ENCODE results near the gene GET4.

DNA sequence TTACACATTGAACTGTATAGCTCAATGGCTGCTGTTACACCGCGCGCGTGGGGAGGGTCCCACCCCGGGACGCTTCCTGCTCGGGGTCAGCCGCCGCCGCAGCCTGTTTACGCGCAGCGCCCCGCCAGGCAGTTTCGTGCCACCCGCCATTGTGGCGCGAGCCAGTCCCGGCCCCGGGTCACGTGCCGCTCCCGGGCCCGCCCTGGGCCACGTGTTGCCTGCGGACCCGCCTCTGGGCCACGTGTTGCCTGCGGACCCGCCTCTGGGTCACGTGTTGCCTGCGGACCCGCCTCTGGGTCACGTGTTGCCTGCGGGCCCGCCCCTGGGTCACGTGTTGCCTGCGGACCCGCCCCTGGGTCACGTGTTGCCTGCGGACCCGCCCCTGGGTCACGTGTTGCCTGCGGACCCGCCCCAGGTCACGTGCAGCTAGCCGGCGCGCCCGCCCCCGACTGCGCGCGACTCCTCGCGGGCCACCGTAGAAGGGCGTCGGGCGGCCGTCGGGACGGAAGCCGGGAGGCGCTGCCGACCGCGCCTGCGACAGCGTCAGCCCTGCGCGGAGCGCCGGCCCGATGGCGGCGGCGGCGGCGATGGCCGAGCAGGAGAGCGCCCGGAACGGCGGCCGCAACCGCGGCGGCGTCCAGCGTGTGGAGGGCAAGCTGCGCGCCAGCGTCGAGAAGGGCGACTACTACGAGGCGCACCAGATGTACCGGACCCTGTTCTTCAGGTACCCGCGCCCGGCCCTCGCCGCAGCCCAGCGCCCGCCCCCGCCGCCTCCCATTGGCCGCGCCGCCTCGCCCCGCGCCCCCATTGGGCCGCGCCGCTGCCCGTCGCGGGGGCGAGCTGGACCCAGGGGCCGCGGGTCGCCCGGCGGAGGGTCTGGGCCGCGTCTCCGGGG, at the start of gene GET4:
- TF ChIP-seq EZH2 (IDR thresholded peaks at IDR 0.05; ENCODE audit: low read depth, low read length, severe bottlenecking) = no peak
- TF ChIP-seq, protein P1, sequence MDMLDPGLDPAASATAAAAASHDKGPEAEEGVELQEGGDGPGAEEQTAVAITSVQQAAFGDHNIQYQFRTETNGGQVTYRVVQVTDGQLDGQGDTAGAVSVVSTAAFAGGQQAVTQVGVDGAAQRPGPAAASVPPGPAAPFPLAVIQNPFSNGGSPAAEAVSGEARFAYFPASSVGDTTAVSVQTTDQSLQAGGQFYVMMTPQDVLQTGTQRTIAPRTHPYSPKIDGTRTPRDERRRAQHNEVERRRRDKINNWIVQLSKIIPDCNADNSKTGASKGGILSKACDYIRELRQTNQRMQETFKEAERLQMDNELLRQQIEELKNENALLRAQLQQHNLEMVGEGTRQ (IDR thresholded peaks at IDR 0.05; ENCODE audit: low read length) = peak; percentile 100
- TF ChIP-seq, protein P2, sequence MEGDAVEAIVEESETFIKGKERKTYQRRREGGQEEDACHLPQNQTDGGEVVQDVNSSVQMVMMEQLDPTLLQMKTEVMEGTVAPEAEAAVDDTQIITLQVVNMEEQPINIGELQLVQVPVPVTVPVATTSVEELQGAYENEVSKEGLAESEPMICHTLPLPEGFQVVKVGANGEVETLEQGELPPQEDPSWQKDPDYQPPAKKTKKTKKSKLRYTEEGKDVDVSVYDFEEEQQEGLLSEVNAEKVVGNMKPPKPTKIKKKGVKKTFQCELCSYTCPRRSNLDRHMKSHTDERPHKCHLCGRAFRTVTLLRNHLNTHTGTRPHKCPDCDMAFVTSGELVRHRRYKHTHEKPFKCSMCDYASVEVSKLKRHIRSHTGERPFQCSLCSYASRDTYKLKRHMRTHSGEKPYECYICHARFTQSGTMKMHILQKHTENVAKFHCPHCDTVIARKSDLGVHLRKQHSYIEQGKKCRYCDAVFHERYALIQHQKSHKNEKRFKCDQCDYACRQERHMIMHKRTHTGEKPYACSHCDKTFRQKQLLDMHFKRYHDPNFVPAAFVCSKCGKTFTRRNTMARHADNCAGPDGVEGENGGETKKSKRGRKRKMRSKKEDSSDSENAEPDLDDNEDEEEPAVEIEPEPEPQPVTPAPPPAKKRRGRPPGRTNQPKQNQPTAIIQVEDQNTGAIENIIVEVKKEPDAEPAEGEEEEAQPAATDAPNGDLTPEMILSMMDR (IDR thresholded peaks at IDR 0.05; ENCODE audit: control extremely low read depth in 1 of 3, insufficient read depth in 1 of 3, low read depth in 1 of 3, low read length in 3 of 3) = no peak
- no peak for TF ChIP-seq RXRA (IDR thresholded peaks at IDR 0.05; ENCODE audit: insufficient read depth, low read depth, low read length)
- TF ChIP-seq POLR2A (IDR thresholded peaks at IDR 0.05; ENCODE audit: control extremely low read depth in 1 of 2, low read depth in 2 of 2, low read length in 2 of 2) = peak in 1 of 2 experiments; percentile 93; a peak in 2 of 3 replicates
- TF ChIP-seq GABPA (IDR thresholded peaks at IDR 0.05; ENCODE audit: borderline replicate concordance, insufficient read depth, low read length) = no peak; the same call in 1 of the 2 replicates
- no peak; the same call in 1 of the 2 replicates for TF ChIP-seq CHD2 (IDR thresholded peaks at IDR 0.05; ENCODE audit: low read length)
- TF ChIP-seq RAD21 (IDR thresholded peaks at IDR 0.05 in 1 of 2, conservative IDR thresholded peaks at IDR 0.05 in 1 of 2; ENCODE audit: low read depth in 2 of 2, low read length in 2 of 2) = no peak
- TF ChIP-seq CBX5 (IDR thresholded peaks at IDR 0.05; ENCODE audit: low read depth, low read length) = no peak
- peak; percentile 78 for TF ChIP-seq POLR2AphosphoS5 (IDR thresholded peaks at IDR 0.05; ENCODE audit: low read depth, low read length)
- TF ChIP-seq SIN3A (conservative IDR thresholded peaks at IDR 0.05 in 1 of 2, IDR thresholded peaks at IDR 0.05 in 1 of 2; ENCODE audit: low read depth in 1 of 2, low read length in 2 of 2) = peak in 1 of 2 experiments; percentile 87; a peak in 2 of 4 replicates
- TF ChIP-seq TAF1 (IDR thresholded peaks at IDR 0.05; ENCODE audit: low read depth, low read length) = peak; percentile 82
- TF ChIP-seq BACH1 (IDR thresholded peaks at IDR 0.05; ENCODE audit: low read length) = no peak

All from H1 (cell line).